ENCODE results near the gene CPNE2. TPM values are rescaled to one million over a fixed set of nuclear protein-coding genes. Genes with fewer than 3 reads are reported as not detected.

Gene CPNE2
- total RNA-seq, 1 donor: 20.3 TPM

GRCh38 chr16:57077714-57078113 is 14.7 kb upstream of the CPNE2 start:
- no peak overlapping the region for H3K4me3 ChIP-seq (ENCODE audit: low read depth, low read length)
- no peak for TF ChIP-seq CTCF (IDR thresholded peaks at IDR 0.05; ENCODE audit: insufficient read depth, low read length)
- DNase-seq (ENCODE audit: low read depth): no peak

- no peak overlapping the region for H3K4me3 ChIP-seq (ENCODE audit: low read depth, low read length)
- no peak for TF ChIP-seq CTCF (IDR thresholded peaks at IDR 0.05; ENCODE audit: insufficient read depth, low read length)
- no peak for DNase-seq (ENCODE audit: low read depth)
Observed at GRCh38 chr16:57081744-57082143, 10.6 kb upstream of the CPNE2 start.

GRCh38 chr16:57082664-57083063 is 9.7 kb upstream of the CPNE2 start:
- no peak for DNase-seq (ENCODE audit: low read depth)
- no peak for TF ChIP-seq CTCF (IDR thresholded peaks at IDR 0.05; ENCODE audit: insufficient read depth, low read length)
- no peak overlapping the region for H3K4me3 ChIP-seq (ENCODE audit: low read depth, low read length)

GRCh38 chr16:57083485-57084126 is 8.8 kb upstream of the CPNE2 start:
- no peak overlapping the region for H3K4me3 ChIP-seq (ENCODE audit: low read depth, low read length)
- DNase-seq (ENCODE audit: low read depth): no peak
- no peak for TF ChIP-seq CTCF (IDR thresholded peaks at IDR 0.05; ENCODE audit: insufficient read depth, low read length)

- DNase-seq (ENCODE audit: low read depth): peak; percentile 74
- TF ChIP-seq CTCF (IDR thresholded peaks at IDR 0.05; ENCODE audit: insufficient read depth, low read length): peak; percentile 99
- H3K4me3 ChIP-seq (ENCODE audit: low read depth, low read length): no peak overlapping the region
Observed at GRCh38 chr16:57084257-57084770, 8.1 kb upstream of the CPNE2 start.

- no peak for TF ChIP-seq CTCF (IDR thresholded peaks at IDR 0.05; ENCODE audit: insufficient read depth, low read length)
- no peak for DNase-seq (ENCODE audit: low read depth)
Observed at GRCh38 chr16:57084996-57085395, 7.4 kb upstream of the CPNE2 start.

GRCh38 chr16:57087003-57087402 is 5.4 kb upstream of the CPNE2 start:
- H3K4me3 ChIP-seq (ENCODE audit: low read depth, low read length): no peak overlapping the region
- no peak for TF ChIP-seq CTCF (IDR thresholded peaks at IDR 0.05; ENCODE audit: insufficient read depth, low read length)
- no peak for DNase-seq (ENCODE audit: low read depth)

More at GRCh38 chr16:57084996-57085395, 7.4 kb upstream of the CPNE2 start:
- no peak overlapping the region for H3K4me3 ChIP-seq (ENCODE audit: low read depth, low read length)

All from fibroblast of the aortic adventitia (primary cell).